HCT116 (cell line): Measurements from ENCODE around the gene IER5L.

Experiments used
- ELF1 ChIP-seq: IDR thresholded peaks from 2 replicates; pipeline ENCODE4 v1.6.1; 2012; ENCODE audit warnings: low read depth, borderline replicate concordance
- EZH2 ChIP-seq: fragments of 200-600 bp; sonication (generic); IDR thresholded peaks from 2 replicates; pipeline ENCODE4 v1.6.1; 2017; ENCODE audit warnings: antibody characterized with exemption, mixed run types
- EZH2phosphoT487 ChIP-seq: fragments of 200-600 bp; IDR thresholded peaks from 2 replicates; pipeline ENCODE4 v1.6.1; 2018; ENCODE audit warnings: antibody characterized with exemption, borderline replicate concordance
- JUND ChIP-seq: IDR thresholded peaks from 2 replicates; pipeline ENCODE4 v1.6.1; 2012
- POLR2A ChIP-seq: IDR thresholded peaks from 2 replicates; pipeline ENCODE4 v1.7.0; 2011; ENCODE audit warnings: borderline replicate concordance; ENCODE audit not compliant: insufficient read depth, insufficient read length; ENCODE audit errors: extremely low read depth
- POLR2AphosphoS5 ChIP-seq: IDR thresholded peaks from 2 replicates; pipeline ENCODE4 v1.6.1; 2011; ENCODE audit warnings: mild to moderate bottlenecking, low read depth, low read length, moderate library complexity
- SP1 ChIP-seq: IDR thresholded peaks from 2 replicates; pipeline ENCODE4 v1.6.1; 2012; ENCODE audit warnings: low read depth
- TCF7L2 ChIP-seq: IDR thresholded peaks from 2 replicates; pipeline ENCODE4 v1.7.0; 2011; ENCODE audit warnings: borderline replicate concordance, inconsistent platforms; ENCODE audit not compliant: insufficient read depth, insufficient read length; ENCODE audit errors: extremely low read depth
- ZNF274 ChIP-seq: fragments of 200-500 bp; sonication (Bioruptor generic); IDR thresholded peaks from 2 replicates; pipeline ENCODE4 v1.6.1; 2014; ENCODE audit warnings: mild to moderate bottlenecking, low read depth, low read length, inconsistent platforms
- TF ChIP-seq, protein P1 (sequence below), 3 experiments: fragments of 200-600 bp in 1 of 3; sonication (generic) in 1 of 3; IDR thresholded peaks in 2 of 3; conservative IDR thresholded peaks in 1 of 3; 2 replicates each; pipeline ENCODE4 v1.5.1; 2012 to 2017; ENCODE audit warnings: low read depth in 2 of 3, low read length in 2 of 3, antibody characterized with exemption in 1 of 3, borderline replicate concordance in 1 of 3, control low read depth in 1 of 3, mild to moderate bottlenecking in 1 of 3, mixed read lengths in 1 of 3, mixed run types in 1 of 3, moderate library complexity in 1 of 3; ENCODE audit not compliant: insufficient read depth in 1 of 3
- TF ChIP-seq, protein P2 (sequence below): IDR thresholded peaks from 2 replicates; pipeline ENCODE4 v1.6.1; 2012
- TF ChIP-seq, protein P3 (sequence below): IDR thresholded peaks from 2 replicates; pipeline ENCODE4 v1.6.1; 2012
- TF ChIP-seq, protein P4 (sequence below): IDR thresholded peaks from 2 replicates; pipeline ENCODE4 v1.6.1; 2012; ENCODE audit warnings: low read depth
- TF ChIP-seq, protein P5 (sequence below): IDR thresholded peaks from 2 replicates; pipeline ENCODE4 v1.6.1; 2011; ENCODE audit warnings: mild to moderate bottlenecking, low read length, moderate library complexity; ENCODE audit not compliant: insufficient replicate concordance; ENCODE audit errors: extremely low read depth

DNA sequence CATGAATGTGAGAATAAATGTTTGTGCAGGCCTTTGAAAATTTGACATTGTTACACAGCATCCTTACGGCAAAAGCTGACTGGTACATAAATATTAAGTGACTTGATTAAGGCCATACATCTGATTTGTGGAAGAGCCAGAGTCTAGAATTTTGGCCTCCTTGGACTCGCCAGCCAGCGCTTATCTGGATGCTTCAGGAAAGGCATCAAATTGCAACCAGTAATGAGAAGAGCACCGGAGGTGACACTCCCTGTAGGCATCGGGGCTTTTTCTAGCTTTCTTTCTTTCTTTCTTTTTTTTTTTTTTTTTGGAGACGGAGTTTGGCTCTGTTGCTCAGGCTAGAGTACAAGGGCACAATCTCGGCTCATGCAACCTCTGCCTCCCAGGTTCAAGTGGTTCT is 13.2 kb upstream of the IER5L start:
- TF ChIP-seq, protein P1, sequence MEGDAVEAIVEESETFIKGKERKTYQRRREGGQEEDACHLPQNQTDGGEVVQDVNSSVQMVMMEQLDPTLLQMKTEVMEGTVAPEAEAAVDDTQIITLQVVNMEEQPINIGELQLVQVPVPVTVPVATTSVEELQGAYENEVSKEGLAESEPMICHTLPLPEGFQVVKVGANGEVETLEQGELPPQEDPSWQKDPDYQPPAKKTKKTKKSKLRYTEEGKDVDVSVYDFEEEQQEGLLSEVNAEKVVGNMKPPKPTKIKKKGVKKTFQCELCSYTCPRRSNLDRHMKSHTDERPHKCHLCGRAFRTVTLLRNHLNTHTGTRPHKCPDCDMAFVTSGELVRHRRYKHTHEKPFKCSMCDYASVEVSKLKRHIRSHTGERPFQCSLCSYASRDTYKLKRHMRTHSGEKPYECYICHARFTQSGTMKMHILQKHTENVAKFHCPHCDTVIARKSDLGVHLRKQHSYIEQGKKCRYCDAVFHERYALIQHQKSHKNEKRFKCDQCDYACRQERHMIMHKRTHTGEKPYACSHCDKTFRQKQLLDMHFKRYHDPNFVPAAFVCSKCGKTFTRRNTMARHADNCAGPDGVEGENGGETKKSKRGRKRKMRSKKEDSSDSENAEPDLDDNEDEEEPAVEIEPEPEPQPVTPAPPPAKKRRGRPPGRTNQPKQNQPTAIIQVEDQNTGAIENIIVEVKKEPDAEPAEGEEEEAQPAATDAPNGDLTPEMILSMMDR (IDR thresholded peaks at IDR 0.05 in 2 of 3, conservative IDR thresholded peaks at IDR 0.05 in 1 of 3; ENCODE audit: borderline replicate concordance in 1 of 3, insufficient read depth in 1 of 3, low read depth in 2 of 3, low read length in 2 of 3): no peak
- TF ChIP-seq SP1 (no peak), POLR2A (no peak), EZH2 (no peak), ELF1 (no peak), JUND (no peak), TCF7L2 (no peak), POLR2AphosphoS5 (no peak), EZH2phosphoT487 (no peak), ZNF274 (no peak)
- TF ChIP-seq, protein P2, sequence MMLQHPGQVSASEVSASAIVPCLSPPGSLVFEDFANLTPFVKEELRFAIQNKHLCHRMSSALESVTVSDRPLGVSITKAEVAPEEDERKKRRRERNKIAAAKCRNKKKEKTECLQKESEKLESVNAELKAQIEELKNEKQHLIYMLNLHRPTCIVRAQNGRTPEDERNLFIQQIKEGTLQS: no peak
- TF ChIP-seq, protein P3, sequence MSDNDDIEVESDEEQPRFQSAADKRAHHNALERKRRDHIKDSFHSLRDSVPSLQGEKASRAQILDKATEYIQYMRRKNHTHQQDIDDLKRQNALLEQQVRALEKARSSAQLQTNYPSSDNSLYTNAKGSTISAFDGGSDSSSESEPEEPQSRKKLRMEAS: no peak
- TF ChIP-seq, protein P4, sequence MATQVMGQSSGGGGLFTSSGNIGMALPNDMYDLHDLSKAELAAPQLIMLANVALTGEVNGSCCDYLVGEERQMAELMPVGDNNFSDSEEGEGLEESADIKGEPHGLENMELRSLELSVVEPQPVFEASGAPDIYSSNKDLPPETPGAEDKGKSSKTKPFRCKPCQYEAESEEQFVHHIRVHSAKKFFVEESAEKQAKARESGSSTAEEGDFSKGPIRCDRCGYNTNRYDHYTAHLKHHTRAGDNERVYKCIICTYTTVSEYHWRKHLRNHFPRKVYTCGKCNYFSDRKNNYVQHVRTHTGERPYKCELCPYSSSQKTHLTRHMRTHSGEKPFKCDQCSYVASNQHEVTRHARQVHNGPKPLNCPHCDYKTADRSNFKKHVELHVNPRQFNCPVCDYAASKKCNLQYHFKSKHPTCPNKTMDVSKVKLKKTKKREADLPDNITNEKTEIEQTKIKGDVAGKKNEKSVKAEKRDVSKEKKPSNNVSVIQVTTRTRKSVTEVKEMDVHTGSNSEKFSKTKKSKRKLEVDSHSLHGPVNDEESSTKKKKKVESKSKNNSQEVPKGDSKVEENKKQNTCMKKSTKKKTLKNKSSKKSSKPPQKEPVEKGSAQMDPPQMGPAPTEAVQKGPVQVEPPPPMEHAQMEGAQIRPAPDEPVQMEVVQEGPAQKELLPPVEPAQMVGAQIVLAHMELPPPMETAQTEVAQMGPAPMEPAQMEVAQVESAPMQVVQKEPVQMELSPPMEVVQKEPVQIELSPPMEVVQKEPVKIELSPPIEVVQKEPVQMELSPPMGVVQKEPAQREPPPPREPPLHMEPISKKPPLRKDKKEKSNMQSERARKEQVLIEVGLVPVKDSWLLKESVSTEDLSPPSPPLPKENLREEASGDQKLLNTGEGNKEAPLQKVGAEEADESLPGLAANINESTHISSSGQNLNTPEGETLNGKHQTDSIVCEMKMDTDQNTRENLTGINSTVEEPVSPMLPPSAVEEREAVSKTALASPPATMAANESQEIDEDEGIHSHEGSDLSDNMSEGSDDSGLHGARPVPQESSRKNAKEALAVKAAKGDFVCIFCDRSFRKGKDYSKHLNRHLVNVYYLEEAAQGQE: no peak
- TF ChIP-seq, protein P5, sequence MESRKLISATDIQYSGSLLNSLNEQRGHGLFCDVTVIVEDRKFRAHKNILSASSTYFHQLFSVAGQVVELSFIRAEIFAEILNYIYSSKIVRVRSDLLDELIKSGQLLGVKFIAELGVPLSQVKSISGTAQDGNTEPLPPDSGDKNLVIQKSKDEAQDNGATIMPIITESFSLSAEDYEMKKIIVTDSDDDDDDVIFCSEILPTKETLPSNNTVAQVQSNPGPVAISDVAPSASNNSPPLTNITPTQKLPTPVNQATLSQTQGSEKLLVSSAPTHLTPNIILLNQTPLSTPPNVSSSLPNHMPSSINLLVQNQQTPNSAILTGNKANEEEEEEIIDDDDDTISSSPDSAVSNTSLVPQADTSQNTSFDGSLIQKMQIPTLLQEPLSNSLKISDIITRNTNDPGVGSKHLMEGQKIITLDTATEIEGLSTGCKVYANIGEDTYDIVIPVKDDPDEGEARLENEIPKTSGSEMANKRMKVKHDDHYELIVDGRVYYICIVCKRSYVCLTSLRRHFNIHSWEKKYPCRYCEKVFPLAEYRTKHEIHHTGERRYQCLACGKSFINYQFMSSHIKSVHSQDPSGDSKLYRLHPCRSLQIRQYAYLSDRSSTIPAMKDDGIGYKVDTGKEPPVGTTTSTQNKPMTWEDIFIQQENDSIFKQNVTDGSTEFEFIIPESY: no peak
